ENCODE data around the gene ELFN1. TPM values are rescaled to one million over a fixed set of nuclear protein-coding genes. Genes with fewer than 3 reads are reported as not detected.

ELFN1 gene
- total and polyA plus RNA-seq, 2 donors (not counting 3 experiments of a cell fraction or from before 2014, with no cell fraction given): 0.37 to 1.0 TPM

- Histone ChIP-seq H3K27me3 (ENCODE audit: control insufficient read depth in 2 of 2, insufficient read depth in 2 of 2, low read length in 2 of 2) (no peaks in the 10 kb centered on the region), H3K9ac (replicated peaks; ENCODE audit: extremely low read depth, insufficient read depth, low read length) (no peak overlapping the region), H3K4me2 (ENCODE audit: insufficient read depth, low read length) (no peak overlapping the region), H4K20me1 (replicated peaks; ENCODE audit: control insufficient read depth, extremely low read depth, insufficient read depth, low read length) (no peaks in the 10 kb centered on the region), H3K4me3 (replicated peaks in 1 of 3; ENCODE audit: insufficient read depth in 1 of 3, low read depth in 1 of 3, low read length in 3 of 3) (no peak overlapping the region), H3K9me1 (replicated peaks; ENCODE audit: control insufficient read depth, extremely low read depth, insufficient read depth, low read length) (no peaks in the 10 kb centered on the region), H3K36me3 (ENCODE audit: control insufficient read depth in 2 of 2, extremely low read depth in 1 of 2, insufficient read depth in 2 of 2, low read length in 2 of 2) (no peaks in the 10 kb centered on the region), H2AFZ (ENCODE audit: low read depth, low read length) (no peak overlapping the region), H3K79me2 (ENCODE audit: control insufficient read depth, insufficient read depth, low read length) (no peaks in the 10 kb centered on the region), H3K27ac (ENCODE audit: insufficient read depth, low read depth, low read length) (no peak overlapping the region), H3K4me1 (ENCODE audit: control insufficient read depth, extremely low read depth, insufficient read depth, low read length) (no peaks in the 10 kb centered on the region), H3K9me3 (replicated peaks; ENCODE audit: control insufficient read depth, insufficient read depth, low read length) (peaks cover 3% of the 10 kb centered on the region)
- FAIRE-seq (no peak), DNase-seq (ENCODE audit: low read depth, low spot score) (no peak)
- ChIA-PET POLR2A (no interaction called here), CTCF (interaction anchor here (1.1 to 1.3 kb wide), 2 partner anchors 19 to 499 kb away, joined by 3 to 4 read pairs; no protein-coding TSS in a partner anchor)
- dilution Hi-C loops (cut with MboI; ENCODE audit: extremely low pct_ligation_motif_present, low sequenced_read_pairs): no loop called here
- intact Hi-C loops (cut with micrococcal nuclease): no loop called here
- no TSS peak for BruUV-seq (replicated peaks)
- TF ChIP-seq CTCF (IDR thresholded peaks at IDR 0.05; ENCODE audit: extremely low read depth in 1 of 2, insufficient read depth in 1 of 2, low read depth in 1 of 2, low read length in 2 of 2): peak; percentile 10 to 11
- TF ChIP-seq FOS (IDR thresholded peaks at IDR 0.05; ENCODE audit: borderline replicate concordance, insufficient read depth, low read length): no peak
- TF ChIP-seq JUN (IDR thresholded peaks at IDR 0.05; ENCODE audit: borderline replicate concordance, insufficient read depth, insufficient read length, low read depth): no peak
- no peak for TF ChIP-seq MAX (IDR thresholded peaks at IDR 0.05; ENCODE audit: insufficient read depth, insufficient read length)
These were observed 39.8 kb downstream of the ELFN1 start for GRCh38 chr7:1709900-1710299.

- TF ChIP-seq EZH2 (IDR thresholded peaks at IDR 0.05; ENCODE audit: borderline replicate concordance, low read depth, low read length, severe bottlenecking): no peak
- TF ChIP-seq MAX (IDR thresholded peaks at IDR 0.05; ENCODE audit: insufficient read depth, insufficient read length): no peak
- TF ChIP-seq GATA2 (IDR thresholded peaks at IDR 0.05; ENCODE audit: insufficient read depth, insufficient read length, low read depth, low read length): no peak
- no peak for TF ChIP-seq MYC (IDR thresholded peaks at IDR 0.05; ENCODE audit: low read depth, low read length)
- TF ChIP-seq FOS (IDR thresholded peaks at IDR 0.05; ENCODE audit: borderline replicate concordance, insufficient read depth, low read length): no peak
- no peak for TF ChIP-seq CTCF (IDR thresholded peaks at IDR 0.05; ENCODE audit: extremely low read depth in 1 of 2, insufficient read depth in 1 of 2, low read depth in 1 of 2, low read length in 2 of 2)
- TF ChIP-seq POLR2A (IDR thresholded peaks at IDR 0.05; ENCODE audit: low read depth, low read length): no peak
- TF ChIP-seq JUN (IDR thresholded peaks at IDR 0.05; ENCODE audit: borderline replicate concordance, insufficient read depth, insufficient read length, low read depth): no peak
- TF ChIP-seq POLR2AphosphoS5 (IDR thresholded peaks at IDR 0.05; ENCODE audit: insufficient read depth, low read depth, low read length): no peak
- FAIRE-seq: no peak
- no peak overlapping the region for H3K9ac ChIP-seq (replicated peaks; ENCODE audit: extremely low read depth, insufficient read depth, low read length)
- H3K27ac ChIP-seq (ENCODE audit: insufficient read depth, low read depth, low read length): no peak overlapping the region
- CTCF ChIA-PET: no interaction called here
- no peak overlapping the region for H3K4me3 ChIP-seq (replicated peaks in 1 of 3; ENCODE audit: insufficient read depth in 1 of 3, low read depth in 1 of 3, low read length in 3 of 3)
- no peaks in the 10 kb centered on the region for H4K20me1 ChIP-seq (replicated peaks; ENCODE audit: control insufficient read depth, extremely low read depth, insufficient read depth, low read length)
- DNase-seq (ENCODE audit: low read depth, low spot score): no peak
- BruUV-seq (replicated peaks): no TSS peak
- H3K9me3 ChIP-seq (replicated peaks; ENCODE audit: control insufficient read depth, insufficient read depth, low read length): peaks cover 3% of the 10 kb centered on the region
- POLR2A ChIA-PET: no interaction called here
- intact Hi-C loops (cut with micrococcal nuclease) (no loop called here), dilution Hi-C loops (cut with MboI; ENCODE audit: extremely low pct_ligation_motif_present, low sequenced_read_pairs) (no loop called here)
- no peaks in the 10 kb centered on the region for H3K4me1 ChIP-seq (ENCODE audit: control insufficient read depth, extremely low read depth, insufficient read depth, low read length)
- no peak overlapping the region for H3K4me2 ChIP-seq (ENCODE audit: insufficient read depth, low read length)
- no peaks in the 10 kb centered on the region for H3K9me1 ChIP-seq (replicated peaks; ENCODE audit: control insufficient read depth, extremely low read depth, insufficient read depth, low read length)
- H3K79me2 ChIP-seq (ENCODE audit: control insufficient read depth, insufficient read depth, low read length): no peaks in the 10 kb centered on the region
- no peaks in the 10 kb centered on the region for H3K27me3 ChIP-seq (ENCODE audit: control insufficient read depth in 2 of 2, insufficient read depth in 2 of 2, low read length in 2 of 2)
- H2AFZ ChIP-seq (ENCODE audit: low read depth, low read length): no peak overlapping the region
- no peaks in the 10 kb centered on the region for H3K36me3 ChIP-seq (ENCODE audit: control insufficient read depth in 2 of 2, extremely low read depth in 1 of 2, insufficient read depth in 2 of 2, low read length in 2 of 2)
These were observed 40.9 kb downstream of the ELFN1 start for GRCh38 chr7:1710936-1711335.

Measured in endothelial cell of umbilical vein (primary cell).